ENCODE results near the gene KRTAP5-6. TPM values are rescaled to one million over a fixed set of nuclear protein-coding genes. Genes with fewer than 3 reads are reported as not detected.

The KRTAP5-6 gene
- total RNA-seq, 4 donors from 2014 or later: not detected

DNA sequence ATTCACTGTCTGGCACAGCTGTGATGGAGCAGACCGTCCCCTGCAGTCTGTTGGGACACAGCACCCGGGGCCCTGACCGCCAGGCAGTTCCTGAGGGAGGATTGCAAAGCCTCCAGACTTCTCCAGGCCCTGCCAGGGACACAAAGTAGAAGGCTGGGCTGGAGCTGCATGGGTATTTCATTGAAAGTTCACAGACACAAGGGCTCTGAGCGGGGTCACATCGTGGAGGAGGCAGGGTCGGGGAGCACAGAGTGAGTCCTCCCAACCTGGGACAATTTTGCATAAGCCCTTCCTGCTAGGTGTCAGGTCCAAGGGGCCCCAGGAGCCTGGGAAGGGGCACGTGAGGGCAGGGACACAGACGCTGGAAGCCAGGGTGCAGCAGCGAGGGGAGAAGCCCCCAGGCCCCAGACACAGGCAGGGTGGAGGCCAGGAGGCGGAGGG, 37.7 kb downstream of the KRTAP5-6 start:
- intact Hi-C loops (cut with DNase I; ENCODE audit: low total_unique reads): no loop called here
- 76% methylated on average over 7 of the region's 10 CpGs; no CpG with 5 or more reads in 1 of the 2 donors for WGBS, 2 donors (ENCODE audit: low coverage in 1 of 2)
- Histone ChIP-seq H3K4me3 (no peak overlapping the region), H3K27me3 (peaks cover 70% of the 10 kb centered on the region), H3K36me3 (no peaks in the 10 kb centered on the region), H3K9me3 (peaks cover 0 to 5% of the 10 kb centered on the region in 2 donors), H3K4me1 (no peaks in the 10 kb centered on the region), H3K27ac (no peak overlapping the region)
- in situ Hi-C loops (cut with MboI; ENCODE audit: low pct_ligation_motif_present in 1 of 4, low pct_unique_long_range_greater_than_20kb in 1 of 4, low sequenced_read_pairs in 3 of 4): no loop called here
- no peak for DNase-seq
- TF ChIP-seq EP300 (IDR thresholded peaks at IDR 0.05; ENCODE audit: low read depth) (no peak), POLR2AphosphoS5 (IDR thresholded peaks at IDR 0.05) (no peak), POLR2A (IDR thresholded peaks at IDR 0.05) (no peak), CTCF (IDR thresholded peaks at IDR 0.05) (no peak)

DNA sequence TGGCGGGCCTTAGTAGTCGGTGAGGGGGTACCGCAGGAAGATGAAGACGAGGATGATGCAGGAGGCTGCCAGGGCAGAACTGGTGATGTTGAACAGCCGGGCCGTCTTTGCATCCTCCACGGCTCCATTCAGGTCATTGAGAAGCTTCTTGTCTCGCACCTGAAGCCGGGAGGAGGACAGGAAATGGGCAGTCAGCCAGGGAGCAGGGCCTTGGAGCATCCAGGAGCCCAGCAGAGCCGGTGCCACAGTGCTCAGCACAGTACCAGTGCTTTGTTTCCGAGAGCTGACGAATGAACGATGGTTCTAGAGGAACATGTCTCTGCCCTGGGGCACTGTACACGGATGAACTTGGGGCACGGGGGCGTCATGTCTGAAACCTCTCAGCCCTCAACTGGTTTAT, 38.3 kb downstream of the KRTAP5-6 start:
- 80 to 83% methylated on average over 6 to 16 of the region's 16 CpGs for WGBS, 2 donors (ENCODE audit: low coverage in 1 of 2)
- no peaks in the 10 kb centered on the region for H3K36me3 ChIP-seq
- TF ChIP-seq POLR2A (IDR thresholded peaks at IDR 0.05): no peak
- no peak for TF ChIP-seq CTCF (IDR thresholded peaks at IDR 0.05)
- no peak overlapping the region for H3K4me3 ChIP-seq
- no peak for DNase-seq
- H3K4me1 ChIP-seq: no peaks in the 10 kb centered on the region
- intact Hi-C loops (cut with DNase I; ENCODE audit: low total_unique reads): no loop called here
- H3K27me3 ChIP-seq: peaks cover 63% of the 10 kb centered on the region
- no peak overlapping the region for H3K27ac ChIP-seq
- in situ Hi-C loops (cut with MboI; ENCODE audit: low pct_ligation_motif_present in 1 of 4, low pct_unique_long_range_greater_than_20kb in 1 of 4, low sequenced_read_pairs in 3 of 4): no loop called here
- peaks cover 0 to 5% of the 10 kb centered on the region in 2 donors for H3K9me3 ChIP-seq

DNA sequence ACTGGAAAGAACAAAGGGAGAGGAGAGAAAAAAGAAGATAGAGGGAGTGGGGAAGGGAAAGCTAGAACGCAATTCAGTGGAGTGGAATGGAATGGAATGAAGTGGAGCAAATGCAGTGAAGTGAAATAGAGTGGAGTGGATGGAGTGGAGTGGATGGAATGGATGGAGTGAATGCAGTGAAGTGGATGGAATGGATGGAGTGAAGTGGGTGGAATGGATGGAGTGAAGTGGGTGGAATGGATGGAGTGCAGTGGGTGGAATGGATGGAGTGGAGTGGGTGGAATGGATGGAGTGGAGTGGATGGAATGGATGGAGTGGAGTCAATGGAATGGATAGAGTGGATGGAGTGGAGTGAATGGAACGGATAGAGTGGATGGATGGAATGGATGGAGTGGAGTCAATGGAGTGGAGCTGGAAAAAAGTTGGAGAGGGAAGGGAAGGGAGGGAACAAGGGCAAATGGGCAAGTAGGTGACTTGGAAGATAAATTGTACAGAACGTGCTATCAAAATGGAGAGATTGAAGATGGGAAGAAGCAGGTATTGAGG, 39.5 kb downstream of the KRTAP5-6 start:
- DNase-seq: no peak
- WGBS, 2 donors (ENCODE audit: low coverage in 1 of 2): 64 to 68% methylated on average over 3 of the region's 3 CpGs
- intact Hi-C loops (cut with DNase I; ENCODE audit: low total_unique reads) (no loop called here), in situ Hi-C loops (cut with MboI; ENCODE audit: low pct_ligation_motif_present in 1 of 4, low pct_unique_long_range_greater_than_20kb in 1 of 4, low sequenced_read_pairs in 3 of 4) (no loop called here)
- Histone ChIP-seq H3K27ac (no peak overlapping the region), H3K4me3 (no peak overlapping the region), H3K27me3 (peaks cover 60% of the 10 kb centered on the region), H3K4me1 (no peaks in the 10 kb centered on the region), H3K36me3 (no peaks in the 10 kb centered on the region), H3K9me3 (peaks cover 0 to 5% of the 10 kb centered on the region in 2 donors)
- TF ChIP-seq POLR2A (IDR thresholded peaks at IDR 0.05) (peak; percentile 15), EP300 (IDR thresholded peaks at IDR 0.05; ENCODE audit: low read depth) (no peak)

GRCh38 chr11:1737080-1737757, 40.2 kb downstream of the KRTAP5-6 start:
- H3K36me3 ChIP-seq: no peaks in the 10 kb centered on the region
- in situ Hi-C loops (cut with MboI; ENCODE audit: low pct_ligation_motif_present in 1 of 4, low pct_unique_long_range_greater_than_20kb in 1 of 4, low sequenced_read_pairs in 3 of 4) (no loop called here), intact Hi-C loops (cut with DNase I; ENCODE audit: low total_unique reads) (no loop called here)
- peaks cover 56% of the 10 kb centered on the region for H3K27me3 ChIP-seq
- no peak for DNase-seq
- WGBS, 2 donors (ENCODE audit: low coverage in 1 of 2): 53 to 86% methylated on average over 1 to 6 of the region's 6 CpGs
- peaks cover 0 to 5% of the 10 kb centered on the region in 2 donors for H3K9me3 ChIP-seq
- H3K4me1 ChIP-seq: no peaks in the 10 kb centered on the region
- TF ChIP-seq CTCF (IDR thresholded peaks at IDR 0.05) (no peak), POLR2A (IDR thresholded peaks at IDR 0.05) (no peak), POLR2AphosphoS5 (IDR thresholded peaks at IDR 0.05) (no peak), EP300 (IDR thresholded peaks at IDR 0.05; ENCODE audit: low read depth) (no peak)
- no peak overlapping the region for H3K4me3 ChIP-seq
- H3K27ac ChIP-seq: no peak overlapping the region
